Measurements from ENCODE around the gene CTIF. TPM values are rescaled to one million over a fixed set of nuclear protein-coding genes. Genes with fewer than 3 reads are reported as not detected.
A peak's percentile ranks its signal among the peaks of the same experiment; 100 is the strongest.

The CTIF gene
- total RNA-seq, 1 donor from 2014 or later: 15.0 TPM

GRCh38 chr18:48899558-48900174 lies 360.8 kb downstream of the CTIF start:
- FAIRE-seq (no peak), DNase-seq (ENCODE audit: low read depth) (peak; percentile 51)
- Histone ChIP-seq H3K27me3 (ENCODE audit: control insufficient read depth, insufficient read depth, low read length) (no peaks in the 10 kb centered on the region), H3K36me3 (ENCODE audit: control insufficient read depth, insufficient read depth, low read length) (no peaks in the 10 kb centered on the region), H3K4me3 (ENCODE audit: low read depth, low read length) (no peak overlapping the region)
- no peak for TF ChIP-seq CTCF (IDR thresholded peaks at IDR 0.05; ENCODE audit: insufficient read depth, low read length, severe bottlenecking)

DNA sequence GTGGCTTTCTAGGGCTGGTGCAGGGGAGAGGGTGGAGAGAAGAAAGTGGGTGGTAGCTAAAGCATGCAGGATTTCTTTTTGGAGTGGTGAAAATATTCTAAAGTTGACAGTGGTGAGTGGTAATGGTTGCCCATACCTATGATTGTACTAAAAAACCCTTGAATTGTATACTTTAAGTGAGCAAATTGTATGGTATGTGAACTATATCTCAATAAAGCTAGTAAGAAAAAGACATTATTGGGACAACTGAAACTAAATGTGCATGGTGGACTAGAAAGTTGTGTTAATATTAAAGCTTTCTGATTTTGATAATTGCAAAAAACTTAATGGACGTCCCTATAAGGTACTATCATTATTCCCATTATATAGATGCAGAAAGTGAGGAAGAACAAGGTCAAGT lies 361.6 kb downstream of the CTIF start:
- FAIRE-seq: no peak
- TF ChIP-seq CTCF (IDR thresholded peaks at IDR 0.05; ENCODE audit: insufficient read depth, low read length, severe bottlenecking): no peak
- Histone ChIP-seq H3K27me3 (ENCODE audit: control insufficient read depth, insufficient read depth, low read length) (no peaks in the 10 kb centered on the region), H3K4me3 (ENCODE audit: low read depth, low read length) (no peak overlapping the region), H3K36me3 (ENCODE audit: control insufficient read depth, insufficient read depth, low read length) (no peaks in the 10 kb centered on the region)
- no peak for DNase-seq (ENCODE audit: low read depth)

DNA sequence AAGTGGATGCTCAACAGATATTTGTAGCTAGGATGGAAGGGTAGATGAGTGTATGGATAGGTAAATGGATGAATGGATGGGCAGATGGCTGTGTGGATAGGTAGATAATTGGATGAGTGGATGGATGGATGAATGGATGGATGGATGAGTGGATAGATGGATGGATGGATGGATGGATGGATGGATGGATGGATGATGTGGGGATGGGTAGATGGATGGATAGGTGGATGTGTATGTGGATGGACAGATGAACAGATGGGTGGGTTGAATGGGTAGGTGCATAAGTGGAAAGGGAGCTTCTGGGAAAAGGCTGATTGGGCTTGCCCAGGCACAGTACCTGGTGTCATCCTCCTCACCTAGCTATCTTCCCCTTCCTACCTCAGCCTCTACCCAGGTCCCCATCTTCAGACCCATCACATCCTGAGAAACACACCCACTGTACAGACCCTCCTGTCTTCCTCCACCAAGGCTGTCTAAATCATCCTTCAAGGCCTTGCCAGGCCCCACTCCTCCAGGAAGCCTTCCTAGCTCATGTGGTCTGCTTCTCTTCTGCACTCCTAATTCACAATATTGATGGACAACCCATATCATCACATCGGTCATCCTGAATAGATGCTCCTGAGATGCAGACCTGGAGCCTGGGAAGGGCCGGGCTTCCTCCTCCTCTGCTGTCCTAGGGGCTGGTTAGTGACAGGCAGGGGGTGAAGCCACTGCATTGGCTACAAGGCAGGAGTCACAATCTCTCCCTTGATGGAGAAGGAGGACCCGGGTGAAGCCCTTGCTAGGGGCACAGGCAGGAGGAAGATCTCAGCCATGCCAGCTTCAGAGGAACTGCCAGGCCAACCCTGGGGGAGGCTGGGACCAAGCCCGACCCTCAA lies 362.6 kb downstream of the CTIF start:
- FAIRE-seq (no peak), DNase-seq (ENCODE audit: low read depth) (no peak)
- Histone ChIP-seq H3K27me3 (ENCODE audit: control insufficient read depth, insufficient read depth, low read length) (no peaks in the 10 kb centered on the region), H3K36me3 (ENCODE audit: control insufficient read depth, insufficient read depth, low read length) (no peaks in the 10 kb centered on the region), H3K4me3 (ENCODE audit: low read depth, low read length) (no peak overlapping the region)
- no peak for TF ChIP-seq CTCF (IDR thresholded peaks at IDR 0.05; ENCODE audit: insufficient read depth, low read length, severe bottlenecking)

DNA sequence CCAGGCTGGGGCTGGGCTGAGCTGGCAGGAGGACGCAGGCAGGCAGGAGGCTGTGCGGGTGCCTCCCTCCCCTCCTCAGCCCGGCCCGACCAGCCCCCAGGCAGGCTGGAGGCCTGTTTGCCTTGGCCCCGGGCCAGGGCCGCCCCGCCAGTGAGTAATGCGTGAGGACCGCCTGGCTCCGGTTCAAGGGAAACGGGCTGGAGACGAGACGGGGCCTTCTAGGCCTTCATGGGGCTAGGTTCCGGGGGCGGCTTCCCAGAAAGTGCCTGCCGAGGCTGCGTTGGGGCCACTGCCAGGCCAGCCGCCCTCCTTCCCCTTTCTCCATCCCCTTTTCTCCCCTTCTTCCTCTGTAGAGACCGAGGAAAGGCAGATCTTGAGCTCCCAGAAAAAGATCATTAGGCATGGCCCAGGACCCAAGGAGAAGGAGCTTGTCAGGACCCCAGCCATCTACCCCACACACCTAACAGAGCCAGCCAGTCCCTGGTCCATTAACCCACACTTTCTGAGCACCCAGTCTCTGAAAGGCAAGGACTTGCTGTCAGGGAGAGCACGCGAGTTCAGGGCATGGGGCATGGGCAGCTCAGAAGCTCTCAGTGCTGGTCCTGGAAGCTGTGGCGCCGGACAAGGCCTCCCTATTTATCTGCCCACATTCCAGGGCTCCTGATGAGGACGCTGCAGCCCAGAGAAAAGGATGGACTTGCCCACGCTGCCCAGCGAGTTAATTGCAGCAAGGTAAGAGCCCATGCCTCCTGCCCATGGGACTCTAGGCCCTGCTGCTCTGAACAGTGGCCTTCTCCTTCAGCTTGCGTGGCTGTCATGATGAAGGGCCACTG lies 363.4 kb downstream of the CTIF start:
- no peak for FAIRE-seq

More for the DNA sequence above, 363.4 kb downstream of the CTIF start:
- Histone ChIP-seq H3K36me3 (ENCODE audit: control insufficient read depth, insufficient read depth, low read length) (no peaks in the 10 kb centered on the region), H3K4me3 (ENCODE audit: low read depth, low read length) (no peak overlapping the region), H3K27me3 (ENCODE audit: control insufficient read depth, insufficient read depth, low read length) (no peaks in the 10 kb centered on the region)
- no peak for TF ChIP-seq CTCF (IDR thresholded peaks at IDR 0.05; ENCODE audit: insufficient read depth, low read length, severe bottlenecking)
- DNase-seq (ENCODE audit: low read depth): peak; percentile 58
